GM19238 (cell line): Measurements from ENCODE around the gene CD69.

Experiments
- DNase-seq: peaks from one replicate; pipeline ENCODE4 v3.0.0; 2011; ENCODE audit warnings: low spot score; ENCODE audit not compliant: insufficient read length

CD69 gene

GRCh38 chr12:9781360-9781759, 20.7 kb upstream of the CD69 start:
- no peak for DNase-seq

- DNase-seq = no peak
Measured at GRCh38 chr12:9779209-9779608, 18.5 kb upstream of the CD69 start.

GRCh38 chr12:9776781-9777180, 16.1 kb upstream of the CD69 start:
- no peak for DNase-seq

GRCh38 chr12:9773216-9773877, 12.6 kb upstream of the CD69 start:
- DNase-seq = no peak

GRCh38 chr12:9763025-9763424, 2.3 kb upstream of the CD69 start:
- no peak for DNase-seq

- no peak for DNase-seq
Measured at GRCh38 chr12:9762369-9762768, 1.7 kb upstream of the CD69 start.

GRCh38 chr12:9761419-9761781, 699 bp upstream of the CD69 start:
- no peak for DNase-seq

GRCh38 chr12:9760120-9760519, 581 bp downstream of the CD69 start:
- DNase-seq = no peak

GRCh38 chr12:9759694-9760093, 1.0 kb downstream of the CD69 start:
- no peak for DNase-seq

- DNase-seq = no peak
Measured at GRCh38 chr12:9758119-9758518, 2.6 kb downstream of the CD69 start.

- DNase-seq = no peak
Measured at GRCh38 chr12:9757433-9758025, 3.2 kb downstream of the CD69 start.

GRCh38 chr12:9756706-9757105, 4.0 kb downstream of the CD69 start:
- no peak for DNase-seq

- no peak for DNase-seq
Measured at GRCh38 chr12:9756170-9756569, 4.5 kb downstream of the CD69 start.

GRCh38 chr12:9755567-9755966, 5.1 kb downstream of the CD69 start:
- no peak for DNase-seq

- DNase-seq = no peak
Measured at GRCh38 chr12:9755035-9755434, 5.7 kb downstream of the CD69 start.

- no peak for DNase-seq
Measured at GRCh38 chr12:9754099-9754927, 6.4 kb downstream of the CD69 start.

GRCh38 chr12:9753498-9753897, 7.2 kb downstream of the CD69 start:
- DNase-seq = no peak

- no peak for DNase-seq
Measured at GRCh38 chr12:9753073-9753472, 7.6 kb downstream of the CD69 start.

- DNase-seq = no peak
Measured at GRCh38 chr12:9752145-9752933, 8.4 kb downstream of the CD69 start.

- no peak for DNase-seq
Measured at GRCh38 chr12:9751204-9752144, 9.2 kb downstream of the CD69 start.
